Measurements from ENCODE around the gene GUCY2F. TPM values are rescaled to one million over a fixed set of nuclear protein-coding genes. Genes with fewer than 3 reads are reported as not detected.

The GUCY2F gene
- total RNA-seq = not detected

DNA sequence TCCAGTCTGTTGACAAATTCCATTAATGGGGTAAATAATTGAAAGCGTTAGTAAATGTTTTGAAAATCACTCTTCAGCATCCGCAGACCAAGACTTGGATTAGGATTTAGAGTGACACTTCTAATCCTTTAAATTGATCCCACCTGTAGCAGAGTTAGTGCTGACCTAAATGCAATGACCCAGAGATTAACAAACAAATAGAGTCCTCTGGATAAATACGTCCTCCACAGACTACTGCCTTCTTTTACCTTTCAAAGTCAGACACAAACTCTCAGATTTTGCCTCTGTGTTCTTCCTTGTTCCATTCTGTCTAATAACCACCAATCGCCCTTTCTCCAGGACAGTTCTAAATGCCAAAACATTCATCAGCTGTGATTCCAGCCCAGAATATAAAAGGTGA is at the start of gene GUCY2F:
Gene GUCY2F, minus strand, starts transcription at position 101 of the 400 bp plus-strand sequence. CDS start 6,150 bp downstream, outside the sequence.
- Mint-ChIP-seq H3K4me1 (ENCODE audit: low read depth) (no peaks in the 10 kb centered on the region), H3K4me3 (no peak within 1 kb of the TSS), H3K27ac (no peak within 1 kb of the TSS), H3K27me3 (ENCODE audit: low read depth) (peaks cover 4% of the 10 kb centered on the region), H3K36me3 (ENCODE audit: low read depth) (no peaks in the 10 kb centered on the region), H3K9me3 (no peaks in the 10 kb centered on the region)
- DNase-seq = no peak
- intact Hi-C loops (cut with micrococcal nuclease) = no loop called here
- CTCF ChIA-PET = no interaction called here

GRCh38 chrX:109519001-109519400 is 37.1 kb upstream of the GUCY2F start:
- H3K4me3 Mint-ChIP-seq = no peak overlapping the region
- no peak for DNase-seq
- no peaks in the 10 kb centered on the region for H3K36me3 Mint-ChIP-seq (ENCODE audit: low read depth)
- peaks cover 1% of the 10 kb centered on the region for H3K9me3 Mint-ChIP-seq
- peaks cover 12% of the 10 kb centered on the region for H3K27me3 Mint-ChIP-seq (ENCODE audit: low read depth)
- intact Hi-C loops (cut with micrococcal nuclease) = no loop called here
- CTCF ChIA-PET = no interaction called here
- H3K27ac Mint-ChIP-seq = no peak overlapping the region
- no peaks in the 10 kb centered on the region for H3K4me1 Mint-ChIP-seq (ENCODE audit: low read depth)

GRCh38 chrX:109511113-109511512 is 29.2 kb upstream of the GUCY2F start:
- peaks cover 5% of the 10 kb centered on the region for H3K27me3 Mint-ChIP-seq (ENCODE audit: low read depth)
- no peaks in the 10 kb centered on the region for H3K36me3 Mint-ChIP-seq (ENCODE audit: low read depth)
- no peak overlapping the region for H3K4me3 Mint-ChIP-seq
- no peaks in the 10 kb centered on the region for H3K4me1 Mint-ChIP-seq (ENCODE audit: low read depth)
- no peak for DNase-seq
- intact Hi-C loops (cut with micrococcal nuclease) = no loop called here
- no peak overlapping the region for H3K27ac Mint-ChIP-seq
- H3K9me3 Mint-ChIP-seq = no peaks in the 10 kb centered on the region
- CTCF ChIA-PET = no interaction called here

DNA sequence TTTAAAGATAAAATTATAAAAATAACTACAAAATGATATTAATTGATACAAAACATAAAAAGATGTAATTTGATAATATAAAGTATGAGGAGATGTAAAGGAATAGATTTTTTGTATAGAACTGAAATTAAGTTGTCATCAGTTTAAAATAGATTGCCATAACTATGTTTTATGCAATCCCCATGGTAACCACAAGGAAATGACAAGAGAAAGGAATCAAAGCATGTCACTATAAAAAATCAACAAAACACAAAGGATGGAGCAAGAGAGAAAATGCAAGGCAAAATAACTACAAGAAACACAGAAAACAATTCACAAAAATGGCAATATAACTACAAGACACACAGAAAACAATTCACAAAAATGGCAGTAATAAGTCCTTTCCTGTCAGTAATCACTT is 27.0 kb upstream of the GUCY2F start:
- Mint-ChIP-seq H3K4me1 (ENCODE audit: low read depth) (no peaks in the 10 kb centered on the region), H3K4me3 (no peak overlapping the region), H3K36me3 (ENCODE audit: low read depth) (no peaks in the 10 kb centered on the region), H3K9me3 (no peaks in the 10 kb centered on the region), H3K27me3 (ENCODE audit: low read depth) (peaks cover 5% of the 10 kb centered on the region), H3K27ac (no peak overlapping the region)
- CTCF ChIA-PET = no interaction called here
- no peak for DNase-seq
- intact Hi-C loops (cut with micrococcal nuclease) = no loop called here

GRCh38 chrX:109501176-109501575 is 19.3 kb upstream of the GUCY2F start:
- H3K4me1 Mint-ChIP-seq (ENCODE audit: low read depth) = no peaks in the 10 kb centered on the region
- no peak for DNase-seq
- no peaks in the 10 kb centered on the region for H3K9me3 Mint-ChIP-seq
- CTCF ChIA-PET = no interaction called here
- no peak overlapping the region for H3K27ac Mint-ChIP-seq
- no peaks in the 10 kb centered on the region for H3K36me3 Mint-ChIP-seq (ENCODE audit: low read depth)
- H3K27me3 Mint-ChIP-seq (ENCODE audit: low read depth) = peaks cover 3% of the 10 kb centered on the region
- intact Hi-C loops (cut with micrococcal nuclease) = no loop called here
- no peak overlapping the region for H3K4me3 Mint-ChIP-seq

GRCh38 chrX:109498434-109498833 is 16.5 kb upstream of the GUCY2F start:
- peaks cover 3% of the 10 kb centered on the region for H3K27me3 Mint-ChIP-seq (ENCODE audit: low read depth)

GRCh38 chrX:109489174-109489573 is 7.3 kb upstream of the GUCY2F start:
- no peak for DNase-seq
- no peaks in the 10 kb centered on the region for H3K9me3 Mint-ChIP-seq
- H3K27me3 Mint-ChIP-seq (ENCODE audit: low read depth) = no peaks in the 10 kb centered on the region
- intact Hi-C loops (cut with micrococcal nuclease) = loop anchor here (5.0 kb wide), 1 partner anchor 658 kb away; no protein-coding TSS in a partner anchor
- CTCF ChIA-PET = interaction anchor here (0.7 kb wide), 1 partner anchor 231 kb away, joined by 3 read pairs; no protein-coding TSS in a partner anchor
- no peak overlapping the region for H3K27ac Mint-ChIP-seq
- H3K4me1 Mint-ChIP-seq (ENCODE audit: low read depth) = no peaks in the 10 kb centered on the region
- no peak overlapping the region for H3K4me3 Mint-ChIP-seq
- no peaks in the 10 kb centered on the region for H3K36me3 Mint-ChIP-seq (ENCODE audit: low read depth)

More at GRCh38 chrX:109498434-109498833, 16.5 kb upstream of the GUCY2F start:
- H3K36me3 Mint-ChIP-seq (ENCODE audit: low read depth) = no peaks in the 10 kb centered on the region
- no peak overlapping the region for H3K27ac Mint-ChIP-seq
- intact Hi-C loops (cut with micrococcal nuclease) = no loop called here
- no peak for DNase-seq
- H3K9me3 Mint-ChIP-seq = no peaks in the 10 kb centered on the region
- H3K4me1 Mint-ChIP-seq (ENCODE audit: low read depth) = no peaks in the 10 kb centered on the region
- no peak overlapping the region for H3K4me3 Mint-ChIP-seq
- CTCF ChIA-PET = interaction anchor here (0.6 kb wide), 1 partner anchor 12 kb away, joined by 4 read pairs; no protein-coding TSS in a partner anchor

- intact Hi-C loops (cut with micrococcal nuclease) = loop anchor here (5.0 kb wide), 1 partner anchor 660 kb away; no protein-coding TSS in a partner anchor
- no peak overlapping the region for H3K27ac Mint-ChIP-seq
- H3K36me3 Mint-ChIP-seq (ENCODE audit: low read depth) = no peaks in the 10 kb centered on the region
- H3K9me3 Mint-ChIP-seq = no peaks in the 10 kb centered on the region
- H3K27me3 Mint-ChIP-seq (ENCODE audit: low read depth) = peaks cover 4% of the 10 kb centered on the region
- H3K4me3 Mint-ChIP-seq = no peak overlapping the region
- DNase-seq = no peak
- H3K4me1 Mint-ChIP-seq (ENCODE audit: low read depth) = no peaks in the 10 kb centered on the region
- CTCF ChIA-PET = interaction anchor here (0.7 kb wide), 2 partner anchors 148 to 372 kb away, joined by 3 read pairs; no protein-coding TSS in a partner anchor
These were observed 5.8 kb upstream of the GUCY2F start for GRCh38 chrX:109487640-109488039.

GRCh38 chrX:109485470-109486340 is 3.8 kb upstream of the GUCY2F start:
- CTCF ChIA-PET = interaction anchor here (0.6 to 3.2 kb wide), 20 partner anchors 9 to 774 kb away, joined by 3 to 23 read pairs (median 4); partner anchors contain the start of gene NXT2
- H3K4me1 Mint-ChIP-seq (ENCODE audit: low read depth) = no peaks in the 10 kb centered on the region
- H3K4me3 Mint-ChIP-seq = no peak overlapping the region
- H3K36me3 Mint-ChIP-seq (ENCODE audit: low read depth) = no peaks in the 10 kb centered on the region
- intact Hi-C loops (cut with micrococcal nuclease) = loop anchor here (1.0 to 5.0 kb wide), 6 partner anchors 148 to 662 kb away; no protein-coding TSS in a partner anchor
- no peaks in the 10 kb centered on the region for H3K9me3 Mint-ChIP-seq
- DNase-seq = peak; percentile 74
- H3K27me3 Mint-ChIP-seq (ENCODE audit: low read depth) = peaks cover 4% of the 10 kb centered on the region
- no peak overlapping the region for H3K27ac Mint-ChIP-seq

DNA sequence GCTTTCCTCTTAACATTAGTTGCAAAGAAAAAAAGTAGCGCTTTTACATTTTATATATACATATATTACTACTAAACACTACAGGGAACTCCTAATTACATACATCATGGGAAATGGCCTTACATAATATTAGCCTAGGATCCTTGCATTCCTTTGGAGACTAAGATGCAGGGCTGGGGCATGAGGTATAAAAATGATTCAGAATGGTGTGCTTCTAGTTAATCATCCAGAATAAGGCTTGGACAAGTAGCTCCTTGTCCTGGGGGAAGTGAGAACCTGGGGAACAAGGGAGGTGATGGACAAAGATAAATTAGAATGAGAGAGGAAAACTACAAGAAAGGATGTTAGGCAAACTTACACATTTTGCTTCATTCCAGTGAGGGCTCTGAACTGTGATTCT is 3.0 kb upstream of the GUCY2F start:
- Mint-ChIP-seq H3K4me3 (no peak overlapping the region), H3K36me3 (ENCODE audit: low read depth) (no peaks in the 10 kb centered on the region), H3K4me1 (ENCODE audit: low read depth) (no peaks in the 10 kb centered on the region), H3K27ac (no peak overlapping the region), H3K27me3 (ENCODE audit: low read depth) (peaks cover 4% of the 10 kb centered on the region), H3K9me3 (no peaks in the 10 kb centered on the region)
- no peak for DNase-seq
- CTCF ChIA-PET = interaction anchor here (1.0 to 3.2 kb wide), 8 partner anchors 9 to 406 kb away, joined by 4 to 23 read pairs (median 8); no protein-coding TSS in a partner anchor
- intact Hi-C loops (cut with micrococcal nuclease) = loop anchor here (1.0 to 5.0 kb wide), 6 partner anchors 148 to 662 kb away; no protein-coding TSS in a partner anchor

GRCh38 chrX:109475174-109475891 is 6.6 kb downstream of the GUCY2F start:
- Mint-ChIP-seq H3K27ac (no peak overlapping the region), H3K4me3 (no peak overlapping the region), H3K9me3 (no peaks in the 10 kb centered on the region), H3K4me1 (ENCODE audit: low read depth) (peaks cover 7% of the 10 kb centered on the region), H3K27me3 (ENCODE audit: low read depth) (no peaks in the 10 kb centered on the region), H3K36me3 (ENCODE audit: low read depth) (no peaks in the 10 kb centered on the region)
- CTCF ChIA-PET = interaction anchor here (0.7 to 1.9 kb wide), 2 partner anchors 308 to 416 kb away, joined by 3 to 7 read pairs; no protein-coding TSS in a partner anchor
- DNase-seq = peak; percentile 34
- intact Hi-C loops (cut with micrococcal nuclease) = loop anchor here (2.0 to 10.0 kb wide), 2 partner anchors 777 to 1251 kb away; no protein-coding TSS in a partner anchor

Data from activated naive CD4-positive, alpha-beta T cell treated with anti-CD3 and anti-CD28 coated beads for 36 hours (primary cell).